HG03095 (cell line): ENCODE results near the gene PREPL.
"Not testable (repeated sequence)": the region's sequence is repeated elsewhere in the genome, so short reads cannot be mapped to it uniquely, and the experiment has no call there.

Experiments
- ATAC-seq: cut with Tn5 transposase; IDR thresholded peaks from one replicate; pipeline ENCODE4 v1.9.1; 2021; ENCODE audit warnings: moderate library complexity; ENCODE audit not compliant: unreplicated experiment

PREPL gene

DNA sequence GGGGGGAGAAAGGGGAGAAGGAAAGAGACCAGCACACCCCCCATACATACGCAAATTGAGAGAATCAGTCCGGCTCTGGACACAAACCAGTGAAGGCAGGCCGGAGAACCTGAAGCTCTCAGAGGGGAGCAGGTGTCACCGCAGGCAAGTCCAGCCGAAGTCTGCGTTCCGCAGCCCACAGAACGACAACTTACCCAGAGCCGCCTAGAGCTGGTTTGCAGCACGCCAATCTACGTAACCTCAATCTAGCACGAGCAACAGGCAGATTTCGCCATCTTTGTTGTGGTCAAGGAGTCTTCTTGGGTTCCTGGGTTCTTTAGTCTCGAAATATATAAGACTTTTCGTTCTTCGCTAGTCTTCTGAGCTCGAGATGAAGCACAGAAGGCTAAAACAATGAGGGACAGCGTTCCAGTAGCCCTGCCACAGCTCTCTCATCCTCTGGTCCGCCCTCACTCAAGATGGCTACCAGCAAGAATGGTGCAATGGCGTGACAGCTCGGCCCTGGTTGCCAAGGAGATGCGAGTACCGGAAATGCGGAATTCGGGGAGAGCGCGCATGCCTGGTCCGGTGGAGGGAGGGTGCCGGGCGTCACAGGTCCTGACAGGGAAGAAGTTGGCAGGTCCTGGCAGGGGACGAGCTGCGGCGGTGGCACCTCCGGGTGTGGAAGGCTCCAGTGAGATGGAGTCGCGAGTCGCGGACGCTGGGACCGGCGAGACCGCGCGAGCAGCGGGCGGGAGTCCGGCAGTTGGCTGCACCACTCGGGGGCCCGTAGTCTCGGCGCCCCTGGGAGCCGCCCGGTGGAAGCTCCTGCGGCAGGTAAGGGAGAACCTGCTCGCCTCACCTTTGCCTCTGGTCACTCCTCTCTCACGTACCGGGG is at the start of gene PREPL, which contains the start of gene CAMKMT:
Gene PREPL (minus strand): TSS at position 165 of the 877 bp plus-strand sequence. CDS start 15,152 bp downstream, outside the sequence.
Gene CAMKMT (plus strand): TSS at position 618 of the 877 bp plus-strand sequence.
- peak; percentile 72 for ATAC-seq

- ATAC-seq = no peak
Measured at GRCh38 chr2:44398243-44398897, 37.1 kb upstream of the PREPL start.

DNA sequence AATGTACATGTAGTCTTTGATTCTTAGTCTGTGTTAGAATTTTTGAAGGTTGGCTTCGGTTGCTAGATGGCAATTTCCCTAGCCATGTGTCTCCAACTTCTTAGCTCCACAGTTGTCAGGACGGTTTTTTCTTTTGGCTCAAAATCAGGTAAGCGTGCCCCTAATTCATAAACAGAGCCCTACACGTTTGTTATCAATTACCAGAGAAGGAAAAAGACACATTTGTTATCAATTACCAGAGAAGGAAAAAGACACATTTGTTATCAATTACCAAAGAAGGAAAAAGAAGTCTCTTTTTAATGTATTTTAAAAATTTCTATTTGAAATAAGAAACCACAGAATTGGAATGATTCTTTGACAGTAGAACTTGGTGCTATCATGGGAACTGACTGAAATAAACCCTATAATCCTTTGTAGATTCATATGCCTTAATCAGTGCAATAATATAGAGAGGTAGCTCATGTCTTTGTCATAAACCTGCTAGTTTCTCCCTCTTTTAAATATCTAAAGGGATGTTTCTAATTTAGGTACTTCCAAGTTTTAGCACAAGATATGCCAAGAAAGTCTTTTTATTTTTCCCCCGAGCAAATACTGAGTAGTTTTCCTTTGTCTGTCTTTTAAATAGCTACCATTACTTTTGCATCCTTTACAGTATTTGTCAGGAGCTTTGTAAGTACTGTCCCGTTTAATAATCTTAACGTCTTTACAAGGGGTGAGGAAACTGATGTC is 36.3 kb upstream of the PREPL start:
- no peak for ATAC-seq

DNA sequence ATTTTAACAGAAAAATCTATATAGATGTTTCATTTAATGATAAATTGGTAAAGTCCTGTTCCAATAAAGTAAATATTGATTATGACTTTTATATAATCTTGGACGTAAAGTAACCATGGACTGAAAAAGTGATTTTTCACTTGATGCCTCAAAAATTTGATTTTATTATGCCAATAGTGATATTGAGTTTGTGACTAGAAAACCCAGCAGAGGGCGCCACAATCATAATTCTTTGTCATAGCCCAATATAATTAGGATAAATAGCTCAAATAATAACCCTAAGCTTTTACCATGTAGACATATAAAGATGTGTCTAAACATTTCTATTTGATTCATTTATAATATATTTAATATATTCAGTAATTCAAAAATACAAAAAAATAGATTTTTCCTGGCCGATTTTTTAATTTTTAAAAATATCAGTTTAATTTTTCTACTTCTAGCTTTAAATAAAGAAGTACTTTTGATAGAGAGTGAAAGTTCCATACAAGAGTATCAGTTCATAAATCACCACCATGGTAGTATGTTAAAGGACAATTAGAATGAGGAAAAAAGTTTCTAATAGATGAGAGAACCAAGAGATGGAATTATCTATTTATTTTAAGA is 31.1 kb upstream of the PREPL start:
- no peak for ATAC-seq

GRCh38 chr2:44389895-44390294 is 28.6 kb upstream of the PREPL start:
- no peak for ATAC-seq

- ATAC-seq = no peak
Measured at GRCh38 chr2:44388877-44389276, 27.6 kb upstream of the PREPL start.

- ATAC-seq = not testable (repeated sequence)
Measured at GRCh38 chr2:44385226-44385625, 23.9 kb upstream of the PREPL start.

DNA sequence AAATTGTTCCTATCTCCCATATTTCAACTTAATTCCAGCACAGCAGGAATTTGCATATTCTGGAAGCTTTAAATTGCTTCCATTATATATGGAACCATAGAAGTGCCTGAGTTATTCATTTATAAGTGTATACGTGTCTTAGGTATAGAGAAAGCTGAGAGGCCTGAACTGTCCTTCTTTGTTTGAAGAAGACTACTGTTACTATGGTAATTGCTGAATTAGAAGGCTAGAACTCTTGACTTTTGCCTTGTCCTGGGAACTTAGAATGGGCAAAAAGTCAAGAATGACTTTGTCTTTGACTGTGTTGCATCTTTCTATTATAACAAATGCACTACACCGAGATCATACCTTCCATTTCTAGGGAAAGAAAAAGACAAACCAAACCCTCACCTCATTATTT is 16.2 kb upstream of the PREPL start:
- ATAC-seq = no peak

DNA sequence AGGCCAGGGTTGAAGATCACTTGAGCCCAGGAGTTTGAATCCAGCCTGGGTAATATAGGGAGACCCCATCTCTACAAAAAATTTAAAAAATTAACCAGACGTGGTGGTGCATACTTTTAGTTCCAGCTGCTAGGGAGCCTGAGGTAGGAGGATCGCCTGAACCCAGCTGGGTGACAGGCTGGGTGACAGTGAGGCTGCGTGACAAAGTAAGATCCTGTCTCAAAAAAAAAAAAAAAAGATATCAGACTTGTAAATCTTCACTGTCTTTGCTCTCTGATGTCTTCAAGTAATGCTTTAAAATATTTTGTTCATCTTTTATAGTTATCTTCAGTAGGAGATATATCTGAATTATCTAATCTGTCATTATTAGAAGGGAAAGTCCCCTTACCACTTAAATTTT is 11.0 kb upstream of the PREPL start:
- no peak for ATAC-seq

DNA sequence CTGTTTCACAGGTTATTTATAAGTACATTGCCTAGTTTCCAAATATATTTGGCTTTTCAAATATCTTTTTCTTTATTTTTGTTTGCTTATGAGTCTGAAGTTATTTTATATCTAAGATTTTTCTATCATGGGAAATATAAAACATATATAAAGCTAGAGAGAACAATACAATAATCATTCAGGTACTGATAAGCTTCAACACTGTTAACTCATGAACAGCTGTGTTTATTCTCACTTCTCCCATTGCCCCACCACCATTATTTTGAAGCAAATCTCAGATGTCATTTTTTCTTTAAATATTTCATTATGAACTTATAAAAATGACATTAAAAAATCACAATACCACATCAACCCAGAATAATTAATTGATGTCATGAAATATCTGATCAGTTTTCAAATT is 10.2 kb upstream of the PREPL start:
- ATAC-seq = no peak

DNA sequence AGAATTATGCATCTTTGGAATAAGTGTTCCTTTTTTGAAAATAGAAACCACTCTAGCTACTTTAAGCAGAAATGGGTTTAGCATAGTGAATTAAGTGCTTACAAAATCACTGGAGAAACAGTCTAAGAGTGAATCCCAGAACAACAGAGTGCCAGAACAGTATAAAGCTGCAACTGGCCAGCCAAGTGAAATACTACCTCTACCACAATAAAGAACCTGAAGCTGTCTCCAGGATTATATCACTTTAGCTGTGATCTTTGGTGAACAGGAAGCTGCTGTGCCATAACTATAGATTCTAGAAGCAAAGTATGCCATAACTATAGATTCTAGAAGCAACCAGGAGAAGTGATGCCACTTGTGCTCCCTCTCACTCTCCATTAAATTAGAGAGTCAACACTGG is 8.1 kb upstream of the PREPL start:
- no peak for ATAC-seq

DNA sequence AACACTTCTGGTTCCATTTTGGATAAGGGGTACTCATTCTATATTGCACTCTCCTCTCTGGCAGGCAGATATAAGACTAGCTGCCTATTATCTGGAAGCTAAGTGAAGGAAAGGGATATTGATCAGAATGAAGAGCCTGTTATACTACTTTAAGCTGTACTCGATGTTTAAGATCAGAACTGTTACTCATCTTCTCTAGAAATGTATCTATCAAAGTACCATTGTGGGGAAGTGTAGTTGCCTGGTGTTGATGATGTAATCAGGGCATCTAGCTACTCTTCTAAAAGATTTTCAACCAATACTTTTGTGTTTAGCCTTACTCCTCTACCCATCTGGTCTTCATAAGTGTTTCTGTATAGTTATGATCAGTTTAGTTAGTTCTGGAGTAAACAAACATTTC is 6.3 kb upstream of the PREPL start:
- ATAC-seq = no peak

DNA sequence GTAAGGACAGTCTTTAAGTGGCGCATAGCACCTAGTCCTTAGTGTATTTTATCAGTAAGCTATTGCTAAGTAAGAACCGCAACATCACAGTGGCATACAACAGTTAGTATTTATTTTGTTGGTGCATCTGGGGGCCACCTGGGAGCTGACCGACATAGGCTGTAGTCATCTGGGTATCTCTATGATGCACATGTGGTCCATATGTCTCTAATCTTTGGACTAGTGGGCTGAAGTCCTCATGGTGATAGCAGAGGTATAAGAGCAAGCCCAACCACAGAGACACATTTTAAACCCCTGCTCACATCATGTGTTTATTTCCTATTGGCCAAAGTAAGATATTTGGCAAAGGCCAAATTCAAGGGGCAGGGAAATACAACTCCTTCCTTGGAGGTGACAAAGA is 3.3 kb upstream of the PREPL start:
- ATAC-seq = no peak

DNA sequence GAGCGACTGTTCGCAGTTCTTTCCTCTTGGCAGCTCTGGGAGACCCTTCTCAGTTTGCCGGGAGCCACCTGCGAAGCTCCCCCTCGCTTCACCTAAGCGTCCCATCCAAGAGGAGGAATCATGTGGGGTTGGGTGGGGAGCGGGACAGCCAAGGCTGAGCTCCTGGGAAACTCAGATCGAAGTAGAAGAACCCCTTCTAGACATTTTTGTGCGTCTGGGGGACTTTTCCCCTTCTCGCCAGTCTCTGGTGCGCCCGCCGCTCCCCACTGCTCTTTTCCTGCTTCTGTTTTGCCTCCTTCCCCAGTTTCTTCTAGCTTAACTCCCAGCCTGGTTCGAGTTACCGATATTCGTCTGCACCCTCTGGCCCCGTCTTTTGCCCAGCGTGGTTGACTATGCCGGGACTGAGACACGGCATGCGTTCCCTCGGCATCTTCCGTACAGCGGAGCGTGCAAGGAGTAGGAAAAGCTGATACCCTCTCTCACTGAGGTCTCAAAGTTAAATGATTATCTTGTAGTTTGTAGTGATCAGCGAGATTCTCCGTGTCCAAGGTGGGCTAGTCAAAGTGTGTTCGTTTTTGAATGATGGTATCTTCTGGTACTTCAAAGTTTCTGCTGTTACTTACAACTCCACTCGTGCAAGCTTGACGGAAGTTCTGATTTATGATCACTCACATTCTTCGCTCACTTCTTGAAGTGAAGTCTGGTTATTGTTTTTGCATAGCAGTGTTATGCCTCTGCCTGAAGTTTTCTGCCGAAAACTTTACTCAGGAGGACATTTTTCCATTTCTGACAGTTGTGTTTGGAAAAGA is 1.1 kb upstream of the PREPL start:
- peak; percentile 27 for ATAC-seq

DNA sequence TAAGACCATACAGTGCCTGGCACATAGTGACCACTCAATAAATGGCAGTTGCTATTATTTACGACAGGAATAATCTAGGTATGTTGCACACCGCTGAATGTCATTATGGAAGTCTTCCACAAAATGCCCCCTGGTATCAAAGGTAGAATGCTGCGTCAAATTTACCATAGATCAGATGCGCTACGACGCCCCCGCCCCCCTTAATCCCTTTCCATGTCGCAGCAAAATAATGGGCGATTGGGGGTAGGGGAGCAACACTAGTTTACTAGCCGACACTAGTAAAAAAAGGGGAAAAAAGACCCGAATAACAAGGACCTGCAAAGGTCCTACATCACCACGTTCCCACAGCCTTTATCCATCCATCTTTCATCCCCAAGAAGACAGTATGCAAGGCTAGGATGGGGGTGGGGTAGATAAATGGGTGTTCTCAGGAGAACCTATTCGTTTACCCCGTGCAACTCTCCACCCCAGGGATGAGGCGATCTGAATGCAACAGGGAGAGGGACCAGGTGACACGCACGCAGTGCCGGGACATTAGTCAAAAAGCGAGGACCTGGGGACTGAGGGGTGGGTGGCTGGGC is 455 bp downstream of the PREPL start:
- no peak for ATAC-seq

- no peak for ATAC-seq
Measured at GRCh38 chr2:44358503-44358902, 2.8 kb downstream of the PREPL start.

GRCh38 chr2:44354761-44355160 is 6.5 kb downstream of the PREPL start:
- ATAC-seq = no peak

- no peak for ATAC-seq
Measured at GRCh38 chr2:44352510-44352909, 8.8 kb downstream of the PREPL start.

DNA sequence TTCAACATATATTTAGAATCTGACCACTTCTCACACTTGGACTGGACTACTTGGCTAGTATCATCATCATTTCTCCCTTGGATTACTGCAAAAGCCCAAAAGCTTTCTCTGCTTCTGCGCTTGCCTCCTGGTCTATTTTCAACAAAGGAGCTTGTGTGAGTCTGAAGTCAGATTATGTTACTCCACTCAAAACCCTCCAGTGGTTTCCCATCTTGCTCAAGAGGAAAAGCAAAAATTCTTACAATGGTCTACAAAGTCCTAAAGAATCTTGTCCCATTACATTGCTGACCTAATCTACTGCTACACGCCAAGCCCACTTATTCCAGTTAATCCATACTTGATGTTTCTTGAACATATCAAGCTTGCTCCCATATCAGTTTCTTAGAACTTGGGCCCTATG is 9.6 kb downstream of the PREPL start:
- no peak for ATAC-seq

GRCh38 chr2:44351088-44351487 is 10.2 kb downstream of the PREPL start:
- no peak for ATAC-seq
